HG03442 (cell line): ENCODE results near the gene RBM48.
"Not testable (repeated sequence)": the region's sequence is repeated elsewhere in the genome, so short reads cannot be mapped to it uniquely, and the experiment has no call there.

Experiments used
- ATAC-seq: cut with Tn5 transposase; IDR thresholded peaks from one replicate; pipeline ENCODE4 v1.9.1; 2021; ENCODE audit warnings: mild to moderate bottlenecking, moderate library complexity; ENCODE audit not compliant: unreplicated experiment

Gene RBM48

DNA sequence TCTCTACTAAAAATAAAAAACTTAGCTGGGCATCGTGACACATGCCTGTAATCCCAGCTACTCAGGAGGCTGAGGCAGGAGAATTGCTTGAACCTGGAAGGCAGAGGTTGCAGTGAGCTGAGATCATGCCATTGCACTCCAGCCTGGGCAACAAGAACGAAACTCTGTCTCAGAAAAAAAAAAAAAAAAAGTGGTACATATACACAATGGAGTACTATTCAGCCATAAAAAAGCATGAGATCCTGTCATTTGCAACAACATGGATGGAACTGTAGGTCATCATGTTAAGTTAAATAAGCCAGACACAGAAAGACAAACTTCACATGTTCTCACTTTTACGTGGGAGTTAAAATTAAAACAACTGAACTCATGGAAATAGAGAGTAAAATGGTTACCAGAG, 14.9 kb downstream of the RBM48 start:
- not testable (repeated sequence) for ATAC-seq

DNA sequence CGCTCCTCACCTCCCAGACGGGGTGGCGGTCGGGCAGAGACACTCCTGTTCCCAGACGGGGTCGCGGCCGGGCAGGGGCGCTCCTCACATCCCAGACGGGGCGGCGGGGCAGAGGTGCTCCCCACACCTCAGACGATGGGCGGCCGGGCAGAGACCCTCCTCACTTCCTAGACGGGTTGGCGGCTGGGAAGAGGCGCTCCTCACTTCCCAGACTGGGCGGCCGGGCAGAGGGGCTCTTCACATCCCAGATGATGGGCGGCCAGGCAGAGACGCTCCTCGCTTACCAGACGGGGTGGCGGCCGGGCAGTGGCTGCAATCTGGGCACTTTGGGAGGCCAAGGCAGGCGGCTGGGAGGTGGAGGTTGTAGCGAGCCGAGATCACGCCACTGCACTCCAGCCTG, 16.5 kb downstream of the RBM48 start:
- ATAC-seq: not testable (repeated sequence)

DNA sequence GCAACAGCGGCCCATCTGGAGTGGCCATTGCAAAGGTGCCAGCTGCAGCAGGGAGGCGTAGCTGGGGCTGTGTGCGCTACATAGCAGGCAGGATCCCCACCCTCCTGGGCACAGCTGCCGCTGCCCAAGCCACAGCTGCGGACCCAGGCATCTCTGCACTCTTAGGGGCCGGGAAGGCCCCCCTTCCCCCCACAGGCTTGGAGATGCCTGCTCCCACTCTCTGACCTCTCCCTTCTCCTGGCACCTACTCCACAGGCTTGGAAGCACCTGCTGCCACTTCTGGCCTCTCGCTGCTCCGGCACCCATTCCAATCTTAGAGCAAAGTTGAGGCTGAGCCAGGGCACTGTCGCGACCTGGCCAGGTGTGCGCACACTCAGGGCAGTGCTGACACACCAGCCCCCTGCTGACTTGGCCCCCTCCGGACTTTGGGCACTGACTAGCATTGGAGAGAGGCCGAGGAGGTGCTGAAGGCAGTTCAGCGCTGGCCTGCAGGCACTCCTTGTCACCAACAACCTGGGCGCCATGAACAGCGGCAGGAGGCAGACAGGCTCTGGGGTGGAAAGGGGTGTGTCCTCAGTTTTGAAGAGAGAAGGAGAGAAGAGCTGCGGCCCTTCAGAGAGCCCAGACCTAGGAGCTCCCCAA, 18.4 kb downstream of the RBM48 start:
- ATAC-seq: no peak

DNA sequence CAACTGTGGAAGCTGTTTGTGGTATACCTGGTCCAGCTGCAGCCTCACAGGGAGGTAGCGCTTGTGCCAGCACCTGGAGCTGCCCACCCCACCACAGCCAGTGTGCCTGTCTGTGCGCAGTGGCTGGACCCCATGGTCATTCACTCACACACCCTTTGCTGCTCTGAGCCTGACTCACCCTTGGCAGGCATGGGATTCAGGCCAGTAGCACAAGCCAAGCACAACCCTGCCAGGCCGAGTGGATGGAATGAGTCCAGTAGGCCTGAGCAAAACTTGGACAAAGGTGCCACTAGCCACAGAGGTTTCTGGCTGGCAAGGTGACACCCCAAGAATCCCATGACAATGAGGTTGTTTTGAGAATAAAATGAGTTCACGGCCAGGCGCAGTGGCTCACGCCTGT, 19.0 kb downstream of the RBM48 start:
- ATAC-seq: no peak

DNA sequence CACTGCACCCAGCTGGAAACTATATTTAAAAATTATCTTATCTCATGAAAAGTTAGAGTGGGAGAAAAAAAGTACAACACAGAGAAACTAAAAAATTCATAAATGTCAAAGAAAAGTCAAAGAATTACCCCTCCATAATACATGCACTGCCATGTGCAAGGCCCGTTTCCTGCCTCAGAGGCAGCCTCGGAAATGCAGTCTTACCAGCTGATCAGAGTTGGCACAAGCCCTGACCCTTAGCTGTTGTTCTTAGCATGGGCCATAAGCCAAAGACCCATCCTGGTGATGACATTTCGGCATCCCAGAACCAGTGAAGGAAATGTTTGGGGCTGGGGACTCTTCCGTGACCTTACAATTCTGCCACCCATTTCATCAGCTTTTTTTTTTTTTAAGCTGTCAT, 21.6 kb downstream of the RBM48 start:
- no peak for ATAC-seq

DNA sequence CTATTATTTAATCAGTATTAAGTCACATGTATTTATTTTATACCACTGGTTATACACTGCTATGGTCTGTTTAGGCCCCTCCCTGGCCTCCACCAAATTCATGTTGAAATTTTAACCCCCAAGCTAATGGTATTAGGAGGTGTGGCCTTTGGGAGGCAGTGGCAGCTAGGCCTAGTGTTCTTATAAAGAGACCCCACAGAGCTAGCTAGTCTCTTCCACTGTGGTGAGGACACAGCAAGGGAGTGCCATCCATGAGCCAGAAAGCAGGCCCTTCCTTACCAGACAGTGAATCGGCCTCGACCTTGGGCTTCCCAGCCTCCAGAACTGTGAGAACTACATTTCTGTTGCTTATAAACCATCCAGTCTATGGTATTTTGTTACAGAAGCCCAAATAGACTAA, 28.7 kb downstream of the RBM48 start:
- no peak for ATAC-seq

DNA sequence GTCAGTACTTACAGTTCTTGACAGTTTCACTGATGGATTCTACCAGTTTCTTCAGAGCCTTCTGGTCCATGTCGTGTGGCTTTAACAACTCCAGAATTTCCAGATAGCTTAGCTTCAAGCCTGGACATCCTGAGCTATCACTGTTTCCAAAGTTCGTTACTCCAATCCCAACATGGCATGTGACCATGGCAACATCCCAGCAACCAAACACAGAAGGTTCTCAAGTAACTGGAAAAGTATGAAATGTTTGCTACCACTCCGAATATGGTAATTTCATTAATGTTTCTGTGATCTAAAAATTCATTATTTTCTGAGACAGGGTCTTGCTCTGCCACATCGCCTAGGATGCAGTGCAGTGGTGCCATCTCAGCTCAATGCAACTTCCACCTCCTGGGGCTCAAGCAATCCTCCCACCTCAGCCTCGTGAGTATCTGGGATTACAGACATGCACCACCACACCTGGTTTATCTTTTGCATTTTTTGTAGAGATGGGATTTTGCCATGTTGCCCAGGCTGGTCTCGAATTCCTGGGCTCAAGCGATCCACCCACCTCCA, 29.3 kb downstream of the RBM48 start:
- no peak for ATAC-seq

DNA sequence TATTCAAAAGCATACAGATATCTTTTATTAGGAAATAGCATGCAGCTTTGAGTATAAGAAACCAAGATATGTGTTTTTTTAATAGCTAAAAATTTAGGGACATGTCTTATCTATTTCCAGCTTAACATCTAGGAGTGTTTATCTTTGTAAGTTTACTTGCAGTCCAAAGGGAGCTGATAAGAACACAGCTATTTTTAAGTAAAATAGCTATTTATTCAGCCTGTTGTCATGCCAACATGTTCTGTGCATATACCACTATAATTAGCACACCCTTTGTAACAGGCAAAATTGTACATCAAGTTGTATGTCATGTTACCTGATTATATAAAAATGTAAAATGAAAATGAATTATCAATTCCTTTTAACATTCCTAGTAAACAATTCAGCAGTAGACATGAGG, 32.0 kb downstream of the RBM48 start:
- no peak for ATAC-seq

DNA sequence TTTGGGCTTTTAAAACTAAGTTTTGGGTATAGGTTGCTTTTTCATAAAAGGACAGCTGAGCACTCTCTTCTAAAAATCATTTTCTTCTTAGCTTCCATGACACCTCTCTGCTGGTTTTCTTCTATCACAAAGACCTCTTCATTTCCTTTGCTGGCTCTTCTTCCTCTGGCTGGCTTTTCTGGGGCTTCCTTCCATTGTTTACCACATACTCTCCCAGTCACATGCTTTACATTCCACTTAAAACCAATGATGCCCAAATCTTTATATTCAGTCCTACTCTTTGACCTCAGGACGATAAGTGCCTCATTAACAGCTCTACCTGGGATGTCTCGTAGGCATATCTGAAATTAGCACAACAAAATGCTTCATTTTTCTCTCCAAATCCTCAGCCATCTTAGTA, 34.8 kb downstream of the RBM48 start:
- no peak for ATAC-seq

DNA sequence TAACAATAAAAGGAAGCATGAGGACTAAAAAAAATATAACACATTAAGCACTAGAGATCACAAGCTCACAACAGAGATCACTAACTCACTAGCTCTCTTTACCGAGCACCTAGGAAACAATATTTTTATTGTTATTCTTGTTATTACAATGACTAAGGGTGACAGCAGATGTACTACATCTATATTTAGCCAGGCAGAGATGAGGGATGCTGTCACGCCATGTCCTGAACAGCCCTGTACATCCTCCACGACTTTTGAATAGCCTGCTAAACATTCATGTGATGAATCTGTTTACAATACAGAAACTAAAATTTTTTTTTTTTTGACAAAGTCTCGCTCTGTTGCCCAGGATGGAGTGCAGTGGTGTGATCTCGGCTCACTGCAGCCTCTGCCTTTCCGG, 38.9 kb downstream of the RBM48 start:
- ATAC-seq: no peak

DNA sequence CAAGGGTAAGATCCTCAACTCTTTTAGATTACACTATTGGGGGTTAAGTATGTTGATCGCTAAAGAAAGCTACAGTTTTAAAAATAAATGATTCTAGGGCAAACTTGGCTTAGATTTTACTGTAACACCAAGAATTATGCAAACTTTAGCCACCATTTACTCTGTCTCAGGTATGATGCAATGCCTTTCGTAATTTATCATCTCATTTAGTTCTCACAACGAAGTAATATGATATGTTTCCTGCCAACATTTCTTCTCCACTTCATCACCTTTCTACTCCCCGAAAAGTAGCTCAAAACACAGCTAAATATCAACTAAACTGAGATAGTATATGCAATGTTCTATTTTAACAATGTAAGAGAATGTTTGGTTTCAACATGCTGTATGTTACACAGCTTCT, 40.5 kb downstream of the RBM48 start:
- ATAC-seq: no peak

DNA sequence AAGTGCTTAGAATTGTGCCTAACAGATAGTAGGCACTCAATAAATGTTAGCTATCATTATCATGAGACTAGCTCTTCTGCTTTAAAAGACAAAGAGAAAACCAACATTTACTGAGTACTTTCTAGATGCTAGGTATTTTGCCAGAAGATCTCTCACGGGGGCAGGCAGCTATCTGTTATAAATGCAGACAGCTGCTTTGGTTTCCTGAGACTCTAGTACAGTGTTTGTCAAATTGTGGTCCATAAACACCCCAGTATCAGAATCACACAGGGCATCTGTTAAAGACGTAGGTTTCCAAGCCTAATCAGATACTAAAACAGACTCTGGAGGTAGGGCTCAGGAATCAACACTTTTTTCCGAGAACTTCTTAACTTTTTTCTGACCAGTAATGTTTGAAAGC, 47.7 kb downstream of the RBM48 start:
- no peak for ATAC-seq

DNA sequence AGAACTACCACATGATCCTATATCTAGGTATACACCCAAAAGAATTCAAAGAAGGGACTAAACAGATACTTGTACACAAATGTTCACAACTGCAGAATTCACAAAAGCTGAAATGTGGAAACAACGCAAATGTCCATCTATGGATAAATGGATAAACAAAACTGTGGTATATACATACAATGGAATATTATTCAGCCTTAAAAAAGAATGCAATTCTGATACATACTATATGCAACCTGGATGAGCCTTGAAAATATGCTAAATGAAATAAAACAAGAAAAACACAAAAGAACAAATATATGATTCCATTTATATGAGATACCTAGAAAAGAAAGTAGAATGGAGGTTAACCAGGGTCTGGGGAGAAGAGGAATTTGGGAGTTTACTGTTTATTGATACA, 54.4 kb downstream of the RBM48 start:
- no peak for ATAC-seq

DNA sequence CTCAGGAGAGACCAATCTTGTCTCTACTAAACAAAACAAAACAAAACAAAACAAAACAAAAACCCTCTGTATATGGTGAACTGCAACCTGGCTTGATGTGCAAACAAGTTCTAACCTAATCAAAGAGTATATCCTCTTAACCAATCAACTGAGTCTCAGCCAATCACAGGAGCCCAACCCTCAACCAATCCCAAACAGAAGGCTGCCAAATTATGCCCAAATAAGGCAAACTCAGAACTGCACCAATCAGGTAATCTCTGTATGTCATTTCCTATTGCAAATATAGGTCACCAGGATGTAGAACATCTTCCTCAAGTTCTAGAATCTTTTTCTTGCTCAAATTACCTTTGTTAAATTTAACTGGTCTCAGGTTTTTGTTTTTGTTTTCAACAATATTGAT, 56.4 kb downstream of the RBM48 start:
- ATAC-seq: no peak

DNA sequence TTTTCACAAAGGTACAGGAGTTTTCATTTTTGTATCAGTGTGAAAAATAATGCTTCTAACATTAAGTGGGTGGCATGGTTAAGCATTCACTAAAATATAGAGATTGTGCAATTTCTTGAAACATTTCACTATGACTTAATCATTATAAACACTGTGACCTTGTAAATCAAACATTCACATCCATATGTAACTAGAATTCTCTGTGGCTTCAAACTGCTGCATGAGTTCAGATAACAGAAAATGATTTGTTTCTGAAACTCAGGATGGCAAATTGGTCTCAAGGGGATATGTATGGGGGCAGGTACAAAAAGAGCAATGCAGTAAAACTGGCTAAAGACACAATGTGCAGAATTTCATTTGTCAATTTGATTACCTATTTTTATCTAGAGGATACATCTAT, 57.8 kb downstream of the RBM48 start:
- ATAC-seq: no peak

DNA sequence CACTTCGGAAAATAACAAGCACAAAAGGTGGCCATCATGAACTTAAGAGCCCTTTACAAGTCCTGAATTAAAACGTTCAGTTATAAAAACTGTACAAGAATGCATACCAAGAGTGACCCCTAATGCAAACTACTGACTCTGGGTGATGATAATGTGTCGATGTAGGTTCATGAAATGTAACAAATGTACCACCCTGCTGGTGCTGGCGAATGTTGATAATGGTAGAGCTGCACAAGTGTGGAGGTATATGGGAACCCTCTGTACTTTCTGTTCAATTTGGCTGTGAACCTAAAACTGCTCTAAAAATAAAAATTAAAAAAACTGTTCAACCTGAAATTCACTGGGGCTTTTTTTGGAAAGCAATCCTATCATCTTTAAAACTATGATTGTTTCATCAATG, 58.2 kb downstream of the RBM48 start:
- no peak for ATAC-seq
